HEK293T (cell line): ENCODE data around the gene GATAD2B.

ENCODE experiments used
- CTCF ChIA-PET: fragments of 350-600 bp; formaldehyde crosslinking; extraction: SDS; loops from one replicate; lab custom pipeline; 2021; ENCODE audit warnings: antibody characterized with exemption, inconsistent platforms; lab: Yijun Ruan, JAX
- POLR2A ChIA-PET: fragments of 350-600 bp; formaldehyde crosslinking; extraction: SDS; loops from one replicate; lab custom pipeline; 2020; ENCODE audit warnings: antibody characterized with exemption, inconsistent platforms; lab: Yijun Ruan, JAX
- DNase-seq: peaks from one replicate; pipeline ENCODE4 v3.0.0; 2012; ENCODE audit warnings: mixed read lengths; ENCODE audit errors: extremely low spot score
- ARNT ChIP-seq: fragments of 450-650 bp; IDR thresholded peaks from 2 replicates; pipeline ENCODE4 v1.6.1; 2017; ENCODE audit warnings: mild to moderate bottlenecking
- BHLHE40 ChIP-seq: fragments of 450-650 bp; IDR thresholded peaks from 2 replicates; pipeline ENCODE4 v1.6.1; 2016; ENCODE audit warnings: mild to moderate bottlenecking, moderate library complexity, borderline replicate concordance
- CTBP1 ChIP-seq: fragments of 450-650 bp; IDR thresholded peaks from 2 replicates; pipeline ENCODE4 v1.6.1; 2016; ENCODE audit warnings: borderline replicate concordance
- ELF4 ChIP-seq: fragments of 450-650 bp; IDR thresholded peaks from 2 replicates; pipeline ENCODE4 v1.6.1; 2017; ENCODE audit warnings: antibody characterized with exemption
- FOXA1 ChIP-seq: fragments of 450-650 bp; IDR thresholded peaks from 2 replicates; pipeline ENCODE4 v1.6.1; 2016; ENCODE audit warnings: mild to moderate bottlenecking
- FOXK2 ChIP-seq: fragments of 450-650 bp; IDR thresholded peaks from 2 replicates; pipeline ENCODE4 v1.6.1; 2016; ENCODE audit warnings: mild to moderate bottlenecking
- FOXM1 ChIP-seq: fragments of 450-650 bp; IDR thresholded peaks from 2 replicates; pipeline ENCODE4 v1.6.1; 2017; ENCODE audit warnings: mild to moderate bottlenecking, borderline replicate concordance
- HDGF ChIP-seq: fragments of 450-650 bp; IDR thresholded peaks from 2 replicates; pipeline ENCODE4 v1.6.1; 2017; ENCODE audit warnings: antibody characterized with exemption, borderline replicate concordance
- L3MBTL2 ChIP-seq: fragments of 450-650 bp; conservative IDR thresholded peaks from 2 replicates; pipeline ENCODE4 v1.6.1; 2016; ENCODE audit warnings: mild to moderate bottlenecking
- LEF1 ChIP-seq: fragments of 450-650 bp; IDR thresholded peaks from 2 replicates; pipeline ENCODE4 v1.6.1; 2017; ENCODE audit warnings: mild to moderate bottlenecking, borderline replicate concordance
- NFRKB ChIP-seq: fragments of 450-650 bp; IDR thresholded peaks from 2 replicates; pipeline ENCODE4 v1.6.1; 2016; ENCODE audit warnings: mild to moderate bottlenecking, moderate library complexity
- PKNOX1 ChIP-seq: fragments of 450-650 bp; IDR thresholded peaks from 2 replicates; pipeline ENCODE4 v1.6.1; 2016
- SP1 ChIP-seq: fragments of 450-650 bp; IDR thresholded peaks from 2 replicates; pipeline ENCODE4 v1.6.1; 2017
- TARDBP ChIP-seq: fragments of 450-650 bp; IDR thresholded peaks from 2 replicates; pipeline ENCODE4 v1.6.1; 2016
- ZNF384 ChIP-seq: fragments of 450-650 bp; IDR thresholded peaks from 2 replicates; pipeline ENCODE4 v1.6.1; 2016

GATAD2B gene

GRCh38 chr1:153775458-153776327 lies 147.1 kb downstream of the GATAD2B start:
- ChIA-PET POLR2A (interaction anchor here (0.8 to 1.6 kb wide), 9 partner anchors 8 to 192 kb away, joined by 3 to 10 read pairs (median 3); partner anchors contain the start of genes CHTOP, CREB3L4, INTS3 and SLC39A1), CTCF (interaction anchor here (0.7 to 1.1 kb wide), 3 partner anchors 31 to 420 kb away, joined by 3 to 4 read pairs (median 3); no protein-coding TSS in a partner anchor)
- DNase-seq = peak; percentile 67
- TF ChIP-seq L3MBTL2 (peak; percentile 49), LEF1 (no peak)

- POLR2A ChIA-PET = interaction anchor here (0.8 to 1.6 kb wide), 8 partner anchors 9 to 192 kb away, joined by 3 to 10 read pairs (median 4); partner anchors contain the start of genes CHTOP, CREB3L4, INTS3 and SLC39A1
These were observed 147.9 kb downstream of the GATAD2B start, which contains the start of gene SLC27A3 for GRCh38 chr1:153774780-153775457. TSS of gene SLC27A3 (plus strand) at chr1:153775407. CDS start at chr1:153775498, 91 bp downstream.

GRCh38 chr1:153774026-153774595 lies 148.7 kb downstream of the GATAD2B start:
- no peak for DNase-seq
- ChIA-PET POLR2A (interaction anchor here (0.8 kb wide), 1 partner anchor 46 kb away, joined by 3 read pairs; the partner anchor contains the start of gene INTS3), CTCF (no interaction called here)
- no peak for TF ChIP-seq ARNT
- no peak for TF ChIP-seq FOXM1
- no peak for TF ChIP-seq ELF4
- no peak for TF ChIP-seq TARDBP
- no peak for TF ChIP-seq PKNOX1
- TF ChIP-seq FOXA1 = no peak

More at GRCh38 chr1:153774780-153775457, 147.9 kb downstream of the GATAD2B start, which contains the start of gene SLC27A3:
- peak; percentile 62 for DNase-seq
- CTCF ChIA-PET = interaction anchor here (0.7 to 1.1 kb wide), 3 partner anchors 31 to 420 kb away, joined by 3 to 4 read pairs (median 3); no protein-coding TSS in a partner anchor
- TF ChIP-seq FOXM1 (no peak), HDGF (no peak), ZNF384 (no peak), PKNOX1 (no peak), TARDBP (no peak), FOXK2 (no peak), ARNT (no peak), FOXA1 (no peak), CTBP1 (no peak), SP1 (no peak)

- no peak for DNase-seq
- TF ChIP-seq FOXA1 (no peak), ZNF384 (no peak)
- POLR2A ChIA-PET = interaction anchor here (0.6 to 1.6 kb wide), 4 partner anchors 8 to 217 kb away, joined by 3 to 6 read pairs (median 3); partner anchors contain the start of gene RPS27
- CTCF ChIA-PET = interaction anchor here (0.9 to 3.4 kb wide), 4 partner anchors 10 to 95 kb away, joined by 4 to 12 read pairs (median 6); partner anchors contain the start of gene NPR1
These were observed 149.5 kb downstream of the GATAD2B start for GRCh38 chr1:153773096-153773921.

GRCh38 chr1:153771841-153772593 lies 150.8 kb downstream of the GATAD2B start:
- CTCF ChIA-PET = interaction anchor here (0.6 to 3.4 kb wide), 7 partner anchors 8 to 100 kb away, joined by 3 to 12 read pairs (median 4); partner anchors contain the start of gene NPR1
- TF ChIP-seq NFRKB (no peak), LEF1 (no peak), FOXK2 (no peak), BHLHE40 (no peak), SP1 (no peak), FOXA1 (no peak), L3MBTL2 (no peak)
- peak; percentile 68 for DNase-seq
- POLR2A ChIA-PET = interaction anchor here (1.0 to 1.6 kb wide), 3 partner anchors 9 to 218 kb away, joined by 3 to 6 read pairs (median 4); partner anchors contain the start of genes CHTOP and RPS27
